Fibroblast of villous mesenchyme (primary cell): Measurements from ENCODE around the gene C1orf159. TPM values are rescaled to one million over a fixed set of nuclear protein-coding genes. Genes with fewer than 3 reads are reported as not detected.

Experiments
- DNase-seq: peaks from one replicate; pipeline ENCODE4 v3.0.0-alpha.2; 2010; ENCODE audit warnings: low read depth
- H3K4me3 ChIP-seq: 2 replicates; pipeline ENCODE4 v1.5.1; 2011; ENCODE audit warnings: low read depth, mild to moderate bottlenecking, low read length
- CTCF ChIP-seq: IDR thresholded peaks from 2 replicates; pipeline ENCODE4 v1.5.1; 2012; ENCODE audit warnings: low read depth, mild to moderate bottlenecking, low read length; ENCODE audit not compliant: insufficient read depth
- total RNA-seq: library from RNA; depleted of rRNA; stranded (reverse); fragments of >200 nt; gene quantifications from 2 replicates; pipeline ENCODE4 v1.2.3, GENCODE V29; 2012

Gene C1orf159
- total RNA-seq, 1 donor, result 6.5 TPM

GRCh38 chr1:1137256-1138045, 21.6 kb upstream of the C1orf159 start:
- H3K4me3 ChIP-seq, result no peak overlapping the region
- no peak for TF ChIP-seq CTCF
- DNase-seq, result no peak

GRCh38 chr1:1136547-1137230, 20.8 kb upstream of the C1orf159 start:
- H3K4me3 ChIP-seq, result no peak overlapping the region
- no peak for DNase-seq
- no peak for TF ChIP-seq CTCF

GRCh38 chr1:1135339-1136136, 19.6 kb upstream of the C1orf159 start:
- H3K4me3 ChIP-seq, result no peak overlapping the region
- no peak for DNase-seq
- no peak for TF ChIP-seq CTCF

GRCh38 chr1:1134300-1134970, 18.5 kb upstream of the C1orf159 start:
- H3K4me3 ChIP-seq, result no peak overlapping the region
- no peak for TF ChIP-seq CTCF
- DNase-seq, result no peak

- no peak for TF ChIP-seq CTCF
- H3K4me3 ChIP-seq, result no peak overlapping the region
- DNase-seq, result peak; percentile 62
These were observed 17.3 kb upstream of the C1orf159 start for GRCh38 chr1:1132956-1133750.
